Endodermal cell (in vitro differentiated cells): ENCODE measurements around the gene MPZL2. TPM values are rescaled to one million over a fixed set of nuclear protein-coding genes. Genes with fewer than 3 reads are reported as not detected.
A peak's percentile ranks its signal among the peaks of the same experiment; 100 is the strongest.

Source experiments
- DNase-seq: peaks from one replicate; pipeline ENCODE4 v3.0.0-alpha.2; 2017
- H3K27ac ChIP-seq: 2 replicates; pipeline ENCODE4 v1.5.1; 2013; ENCODE audit warnings: mild to moderate bottlenecking, low read depth, low read length, moderate library complexity
- H3K27me3 ChIP-seq: 2 replicates; pipeline ENCODE4 v1.6.1; 2013; ENCODE audit warnings: mild to moderate bottlenecking, low read length, moderate library complexity; ENCODE audit not compliant: insufficient read depth, control insufficient read depth, poor library complexity, severe bottlenecking
- H3K36me3 ChIP-seq: 2 replicates; pipeline ENCODE4 v1.7.0; 2013; ENCODE audit warnings: mild to moderate bottlenecking, low read length, moderate library complexity; ENCODE audit not compliant: control insufficient read depth, insufficient read depth
- H3K4me1 ChIP-seq: one replicate; pipeline ENCODE4 v1.7.0; 2013; ENCODE audit warnings: low read length; ENCODE audit not compliant: control insufficient read depth, insufficient read depth
- H3K4me3 ChIP-seq: 2 replicates; pipeline ENCODE4 v1.5.1; 2013; ENCODE audit warnings: mild to moderate bottlenecking, low read length, moderate library complexity
- H3K9ac ChIP-seq: 2 replicates; pipeline ENCODE4 v1.6.1; 2013; ENCODE audit warnings: mild to moderate bottlenecking, low read length, moderate library complexity; ENCODE audit not compliant: poor library complexity, severe bottlenecking; ENCODE audit errors: extremely low read depth
- H3K9me3 ChIP-seq: 2 replicates; pipeline ENCODE4 v1.6.1; 2013; ENCODE audit warnings: mild to moderate bottlenecking, low read length, moderate library complexity; ENCODE audit not compliant: control insufficient read depth
- H3K27ac Mint-ChIP-seq: 2 replicates; pipeline ENCODE4 v1.8.0; 2020; ENCODE audit warnings: mixed read lengths
- H3K27me3 Mint-ChIP-seq: 2 replicates; pipeline ENCODE4 v1.8.0; 2021; ENCODE audit warnings: mild to moderate bottlenecking, mixed read lengths; ENCODE audit not compliant: insufficient read depth
- H3K36me3 Mint-ChIP-seq: 2 replicates; pipeline ENCODE4 v1.8.0; 2020; ENCODE audit warnings: low read depth, mixed read lengths
- H3K4me1 Mint-ChIP-seq: 2 replicates; pipeline ENCODE4 v1.8.0; 2020; ENCODE audit warnings: mixed read lengths
- H3K4me3 Mint-ChIP-seq: 2 replicates; pipeline ENCODE4 v1.8.0; 2020; ENCODE audit warnings: mild to moderate bottlenecking, moderate library complexity, mixed read lengths
- H3K9me3 Mint-ChIP-seq: 2 replicates; pipeline ENCODE4 v1.8.0; 2020; ENCODE audit warnings: mild to moderate bottlenecking, mixed read lengths
- CTCF ChIP-seq: fragments of 200-600 bp; sonication (generic); conservative IDR thresholded peaks from 2 replicates; pipeline ENCODE4 v1.5.0; 2021; ENCODE audit warnings: antibody characterized with exemption, mild to moderate bottlenecking
- WGBS, 2 experiments: methylation state at CpG; one replicate each; pipeline versions ENCODE4 v1.1.5 to v1.1.7; 2013; ENCODE audit warnings: missing lambda C conversion rate in 2 of 2, mixed read lengths in 1 of 2; ENCODE audit not compliant: insufficient coverage in 1 of 2, insufficient read length in 1 of 2; 5-methylcytosine and 5-hydroxymethylcytosine counted together
- total RNA-seq, 2 donors: library from RNA; stranded (reverse); fragmentation: NEBNext Ultra II Directional in 1 of 2; extraction: Animal tissue kit (Norgen Biotek cat#: 25700) in 1 of 2; gene quantifications; 2 replicates in 1 of 2; 3 replicates in 1 of 2; pipeline ENCODE4 v1.2.1, GENCODE V29; 2021

Gene MPZL2
- total RNA-seq, 2 donors from 2014 or later, result 3.2 to 4.4 TPM

GRCh38 chr11:118259138-118259537 is 5.0 kb downstream of the MPZL2 start:
- no peaks in the 10 kb centered on the region for H3K9me3 Mint-ChIP-seq
- peaks cover 4% of the 10 kb centered on the region for H3K9me3 ChIP-seq
- no peak for DNase-seq
- H3K36me3 Mint-ChIP-seq, result peaks cover 7% of the 10 kb centered on the region
- no peak overlapping the region for H3K4me3 Mint-ChIP-seq
- H3K27ac ChIP-seq, result no peak overlapping the region
- peaks cover 14% of the 10 kb centered on the region for H3K4me1 Mint-ChIP-seq
- WGBS, 2 experiments, result 97 to 100% methylated on average over 1 of the region's 1 CpG
- no peak overlapping the region for H3K4me3 ChIP-seq
- TF ChIP-seq CTCF, result no peak
- peaks cover 66% of the 10 kb centered on the region for H3K27me3 ChIP-seq
- H3K4me1 ChIP-seq, result peaks cover 8% of the 10 kb centered on the region
- H3K9ac ChIP-seq, result no peak overlapping the region
- no peak overlapping the region for H3K27ac Mint-ChIP-seq
- no peaks in the 10 kb centered on the region for H3K36me3 ChIP-seq
- H3K27me3 Mint-ChIP-seq, result peaks cover 46% of the 10 kb centered on the region

- Histone ChIP-seq H3K27me3 (peaks cover 70% of the 10 kb centered on the region), H3K4me3 (no peak overlapping the region), H3K9ac (no peak overlapping the region), H3K27ac (no peak overlapping the region), H3K4me1 (peaks cover under 1% of the 10 kb centered on the region), H3K36me3 (no peaks in the 10 kb centered on the region), H3K9me3 (peaks cover 4% of the 10 kb centered on the region)
- Mint-ChIP-seq H3K27ac (no peak overlapping the region), H3K4me1 (peaks cover 7% of the 10 kb centered on the region), H3K36me3 (peaks cover 7% of the 10 kb centered on the region), H3K4me3 (no peak overlapping the region), H3K27me3 (peaks cover 41% of the 10 kb centered on the region), H3K9me3 (no peaks in the 10 kb centered on the region)
- no peak for DNase-seq
- WGBS, 2 experiments, result 0% methylated on average over 1 of the region's 1 CpG
- peak; percentile 66 for TF ChIP-seq CTCF
Observed at GRCh38 chr11:118258410-118258809, 5.7 kb downstream of the MPZL2 start.

GRCh38 chr11:118252688-118253087 is 11.4 kb downstream of the MPZL2 start:
- Mint-ChIP-seq H3K36me3 (no peaks in the 10 kb centered on the region), H3K27ac (peak overlapping the region; percentile 100), H3K4me3 (peak overlapping the region; percentile 95), H3K4me1 (peaks cover 6% of the 10 kb centered on the region), H3K27me3 (peaks cover 49% of the 10 kb centered on the region), H3K9me3 (no peaks in the 10 kb centered on the region)
- WGBS, 2 experiments, result 60 to 76% methylated on average over 1 to 2 of the region's 3 CpGs
- peak overlapping the region; percentile 91 for H3K4me3 ChIP-seq
- peak overlapping the region; percentile 93 for H3K9ac ChIP-seq
- H3K9me3 ChIP-seq, result no peaks in the 10 kb centered on the region
- peaks cover 74% of the 10 kb centered on the region for H3K27me3 ChIP-seq
- no peak for DNase-seq
- no peak overlapping the region for H3K27ac ChIP-seq
- H3K4me1 ChIP-seq, result no peaks in the 10 kb centered on the region
- H3K36me3 ChIP-seq, result no peaks in the 10 kb centered on the region
- no peak for TF ChIP-seq CTCF
